ENCODE data around the gene GATA1. TPM values are rescaled to one million over a fixed set of nuclear protein-coding genes. Genes with fewer than 3 reads are reported as not detected.
A peak's percentile ranks its signal among the peaks of the same experiment; 100 is the strongest.

GATA1 gene
- total RNA-seq, 2 donors from 2014 or later = 0.20 TPM; not detected in 1

- TF ChIP-seq CTCF (IDR thresholded peaks at IDR 0.05) = no peak
- Histone ChIP-seq H3K4me3 (no peak overlapping the region), H3K27ac (no peak overlapping the region), H3K4me1 (no peaks in the 10 kb centered on the region), H3K27me3 (no peaks in the 10 kb centered on the region), H3K9me3 (no peaks in the 10 kb centered on the region), H3K36me3 (no peaks in the 10 kb centered on the region)
- no peak for DNase-seq (ENCODE audit: low spot score)
Measured at GRCh38 chrX:48794911-48795515, 8.6 kb downstream of the GATA1 start.

GRCh38 chrX:48798318-48798717 lies 11.9 kb downstream of the GATA1 start:
- H3K4me3 ChIP-seq = no peak overlapping the region
- H3K4me1 ChIP-seq = peaks cover 0 to 5% of the 10 kb centered on the region in 2 donors
- H3K27me3 ChIP-seq = no peaks in the 10 kb centered on the region
- DNase-seq (ENCODE audit: low spot score) = no peak
- H3K9me3 ChIP-seq = no peaks in the 10 kb centered on the region
- no peak for TF ChIP-seq CTCF (IDR thresholded peaks at IDR 0.05)
- H3K27ac ChIP-seq = no peak overlapping the region
- H3K36me3 ChIP-seq = no peaks in the 10 kb centered on the region

- peak overlapping the region; percentile 59 to 72 for H3K4me3 ChIP-seq
- DNase-seq (ENCODE audit: low spot score) = no peak
- H3K36me3 ChIP-seq = no peaks in the 10 kb centered on the region
- no peaks in the 10 kb centered on the region for H3K9me3 ChIP-seq
- peak overlapping the region; percentile 88 to 94 for H3K27ac ChIP-seq
- H3K27me3 ChIP-seq = no peaks in the 10 kb centered on the region
- TF ChIP-seq CTCF (IDR thresholded peaks at IDR 0.05) = no peak
- H3K4me1 ChIP-seq = peaks cover 0 to 5% of the 10 kb centered on the region in 2 donors
Measured at GRCh38 chrX:48800574-48801279, 14.3 kb downstream of the GATA1 start.

- H3K27me3 ChIP-seq = no peaks in the 10 kb centered on the region
Measured at GRCh38 chrX:48801280-48802088, 15.1 kb downstream of the GATA1 start, which contains the start of gene HDAC6. HDAC6 (plus strand) TSS chrX:48802067; CDS start chrX:48802693, 626 bp downstream.

More at GRCh38 chrX:48801280-48802088, 15.1 kb downstream of the GATA1 start, which contains the start of gene HDAC6:
- no peaks in the 10 kb centered on the region for H3K9me3 ChIP-seq
- peak; percentile 96 for DNase-seq (ENCODE audit: low spot score)
- no peak for TF ChIP-seq CTCF (IDR thresholded peaks at IDR 0.05)
- peaks cover 0 to 5% of the 10 kb centered on the region in 2 donors for H3K4me1 ChIP-seq
- peak within 1 kb of the TSS; percentile 60 to 72 for H3K4me3 ChIP-seq
- H3K27ac ChIP-seq = peak within 1 kb of the TSS; percentile 92 to 94
- H3K36me3 ChIP-seq = no peaks in the 10 kb centered on the region

Measured in right atrium auricular region (tissue), 2 donors.